Liver (tissue), 9 donors: ENCODE results near the gene RFX4. TPM values are rescaled to one million over a fixed set of nuclear protein-coding genes. Genes with fewer than 3 reads are reported as not detected.

ENCODE experiments used
- DNase-seq: peaks from one replicate; pipeline ENCODE4 v3.0.0-alpha.2; 2017; ENCODE audit warnings: low spot score
- H3K27ac ChIP-seq, 2 donors: one replicate each; pipeline ENCODE4 v1.7.0; 2013; ENCODE audit warnings: inconsistent platforms in 2 of 2, low read length in 2 of 2, control low read depth in 1 of 2, low read depth in 1 of 2, mild to moderate bottlenecking in 1 of 2
- H3K27me3 ChIP-seq, 4 donors: one replicate each; pipeline versions ENCODE4 v1.6.1 to v1.7.0; 2013; ENCODE audit warnings: low read length in 3 of 4, inconsistent platforms in 1 of 4, mild to moderate bottlenecking in 1 of 4, moderate library complexity in 1 of 4; ENCODE audit not compliant: control insufficient read depth in 4 of 4, insufficient read depth in 4 of 4
- H3K36me3 ChIP-seq, 4 donors: one replicate each; pipeline versions ENCODE4 v1.6.1 to v1.7.0; 2013; ENCODE audit warnings: low read length in 3 of 4, mild to moderate bottlenecking in 3 of 4, low read depth in 1 of 4, moderate library complexity in 1 of 4; ENCODE audit not compliant: control insufficient read depth in 4 of 4, insufficient read depth in 3 of 4
- H3K4me1 ChIP-seq, 4 donors: one replicate each; pipeline versions ENCODE4 v1.6.1 to v1.7.0; 2013; ENCODE audit warnings: low read length in 3 of 4, mild to moderate bottlenecking in 3 of 4, moderate library complexity in 1 of 4; ENCODE audit not compliant: control insufficient read depth in 4 of 4, insufficient read depth in 4 of 4
- H3K4me3 ChIP-seq, 3 donors: one replicate each; pipeline versions ENCODE4 v1.6.1 to v1.7.0; 2013; ENCODE audit warnings: low read length in 3 of 3, control low read depth in 1 of 3, low read depth in 1 of 3, mild to moderate bottlenecking in 1 of 3
- H3K9ac ChIP-seq, 2 donors: one replicate each; pipeline ENCODE4 v1.7.0; 2013; ENCODE audit warnings: low read length in 2 of 2, mild to moderate bottlenecking in 2 of 2, moderate library complexity in 2 of 2, control low read depth in 1 of 2, low read depth in 1 of 2
- H3K9me3 ChIP-seq, 4 donors: one replicate each; pipeline versions ENCODE4 v1.6.1 to v1.7.0; 2013; ENCODE audit warnings: low read length in 3 of 4; ENCODE audit not compliant: control insufficient read depth in 4 of 4
- EGR1 ChIP-seq, 2 donors: IDR thresholded peaks; 2 replicates each; pipeline ENCODE4 v1.6.1; 2016 to 2018; ENCODE audit warnings: antibody characterized with exemption in 2 of 2, low read depth in 2 of 2
- FOXA2 ChIP-seq: IDR thresholded peaks from 2 replicates; pipeline ENCODE4 v1.6.1; 2016; ENCODE audit warnings: antibody characterized with exemption
- GABPA ChIP-seq, 2 donors: IDR thresholded peaks in 1 of 2; conservative IDR thresholded peaks in 1 of 2; 2 replicates each; pipeline ENCODE4 v1.6.1; 2016; ENCODE audit warnings: antibody characterized with exemption in 2 of 2, mild to moderate bottlenecking in 1 of 2, moderate library complexity in 1 of 2
- HNF4A ChIP-seq, 2 donors: conservative IDR thresholded peaks; 2 replicates each; pipeline ENCODE4 v1.6.1; 2016; ENCODE audit warnings: antibody characterized with exemption in 2 of 2, mild to moderate bottlenecking in 2 of 2
- HNF4G ChIP-seq: IDR thresholded peaks from 2 replicates; pipeline ENCODE4 v1.6.1; 2016; ENCODE audit warnings: antibody characterized with exemption
- JUND ChIP-seq, 2 donors: IDR thresholded peaks; 2 replicates each; pipeline ENCODE4 v1.6.1; 2016; ENCODE audit warnings: antibody characterized with exemption in 2 of 2
- NR2F2 ChIP-seq: IDR thresholded peaks from 2 replicates; pipeline ENCODE4 v1.6.1; 2016; ENCODE audit warnings: antibody characterized with exemption
- RAD21 ChIP-seq, 2 donors: IDR thresholded peaks; 2 replicates each; pipeline ENCODE4 v1.6.1; 2016; ENCODE audit warnings: antibody characterized with exemption in 2 of 2, mild to moderate bottlenecking in 2 of 2
- RXRA ChIP-seq, 2 donors: IDR thresholded peaks; 2 replicates each; pipeline ENCODE4 v1.6.1; 2017 to 2018; ENCODE audit warnings: antibody characterized with exemption in 2 of 2, mild to moderate bottlenecking in 1 of 2
- SP1 ChIP-seq: IDR thresholded peaks from 2 replicates; pipeline ENCODE4 v1.6.1; 2018; ENCODE audit warnings: antibody characterized with exemption, mild to moderate bottlenecking
- TAF1 ChIP-seq: conservative IDR thresholded peaks from 2 replicates; pipeline ENCODE4 v1.6.1; 2016; ENCODE audit warnings: antibody characterized with exemption, mild to moderate bottlenecking
- YY1 ChIP-seq: IDR thresholded peaks from 2 replicates; pipeline ENCODE4 v1.6.1; 2016; ENCODE audit warnings: antibody characterized with exemption, mild to moderate bottlenecking
- WGBS: extraction: QIAGEN DNeasy Blood & Tissue Kit; methylation state at CpG from one replicate; pipeline ENCODE4 v1.1.7; 2013; 5-methylcytosine and 5-hydroxymethylcytosine counted together
- polyA plus RNA-seq, 2 donors: library from polyadenylated mRNA; stranded (reverse) in 1 of 2; unstranded in 1 of 2; fragments of 200-250 nt in 1 of 2; fragments of >200 nt in 1 of 2; fragmentation: Nextera tagmentation in 1 of 2; extraction: Ambion mirVana in 1 of 2; gene quantifications; one replicate each; pipeline versions ENCODE4 v1.2.1 to v1.2.3, GENCODE V29; 2013 to 2015
- total RNA-seq, 2 donors: library from RNA; depleted of rRNA; stranded (reverse); fragments of >200 nt; gene quantifications; one replicate each; pipeline ENCODE4 v1.2.3, GENCODE V29; 2014
- TF ChIP-seq, protein P1 (sequence below): IDR thresholded peaks from 2 replicates; pipeline ENCODE4 v1.6.1; 2016; ENCODE audit warnings: antibody characterized with exemption, mild to moderate bottlenecking
- TF ChIP-seq, protein P2 (sequence below): IDR thresholded peaks from 2 replicates; pipeline ENCODE4 v1.6.1; 2016; ENCODE audit warnings: antibody characterized with exemption
- TF ChIP-seq, protein P3 (sequence below): fragments of 150-350 bp; IDR thresholded peaks from 2 replicates; pipeline ENCODE4 v1.5.1; 2017; ENCODE audit warnings: improper control_type of control experiment, low read depth, low read length; ENCODE audit not compliant: missing input control
- TF ChIP-seq, protein P4 (sequence below): IDR thresholded peaks from 2 replicates; pipeline ENCODE4 v1.6.1; 2016; ENCODE audit warnings: antibody characterized with exemption
- TF ChIP-seq, protein P5 (sequence below): IDR thresholded peaks from 2 replicates; pipeline ENCODE4 v1.6.1; 2016; ENCODE audit warnings: antibody characterized with exemption
- donor health status: healthy.
- donor health status: healthy.
- donor health status: healthy.
- donor health status: healthy.
- donor health status: healthy.

RFX4 gene
- total and polyA plus RNA-seq, 4 donors, result not detected

DNA sequence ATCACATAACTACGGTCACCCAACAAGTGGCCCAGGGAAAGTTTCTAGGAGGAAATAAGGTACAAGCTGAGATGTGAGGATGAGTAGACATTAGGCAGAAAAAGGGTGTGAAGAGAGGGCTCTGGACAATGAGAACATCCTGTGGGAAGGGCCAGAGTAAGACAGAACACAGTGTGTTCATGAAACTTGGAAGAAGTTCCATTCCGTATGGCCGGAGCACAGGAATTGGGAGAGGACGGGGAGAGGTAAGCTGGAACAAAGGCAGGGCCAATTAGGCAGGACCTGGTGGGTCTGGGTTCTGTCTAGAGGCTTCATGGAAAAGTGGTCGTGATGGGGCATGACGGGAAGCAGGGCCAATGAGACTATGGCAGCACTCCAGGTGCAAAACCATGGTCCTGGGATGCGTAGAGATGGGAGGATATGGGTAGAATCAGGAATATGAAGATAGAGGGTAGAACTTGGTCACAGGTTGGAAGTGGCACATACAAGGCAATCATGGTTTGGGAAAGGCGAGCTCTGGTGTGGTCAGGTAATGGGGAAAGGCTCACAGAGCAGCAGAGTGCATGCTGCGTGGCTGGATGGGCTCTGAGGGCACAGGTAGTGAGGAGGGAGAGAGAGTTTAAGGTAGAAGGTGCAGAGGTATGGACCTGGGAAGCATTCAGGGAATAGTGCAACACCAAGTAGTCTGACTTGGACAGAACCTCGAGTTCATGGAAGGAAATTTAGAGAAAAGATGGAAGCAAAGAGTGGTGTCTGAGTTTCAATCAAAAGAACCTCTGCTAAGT lies 93.0 kb downstream of the RFX4 start:
- DNase-seq, result no peak
- no peak overlapping the region for H3K9ac ChIP-seq
- TF ChIP-seq, protein P1, sequence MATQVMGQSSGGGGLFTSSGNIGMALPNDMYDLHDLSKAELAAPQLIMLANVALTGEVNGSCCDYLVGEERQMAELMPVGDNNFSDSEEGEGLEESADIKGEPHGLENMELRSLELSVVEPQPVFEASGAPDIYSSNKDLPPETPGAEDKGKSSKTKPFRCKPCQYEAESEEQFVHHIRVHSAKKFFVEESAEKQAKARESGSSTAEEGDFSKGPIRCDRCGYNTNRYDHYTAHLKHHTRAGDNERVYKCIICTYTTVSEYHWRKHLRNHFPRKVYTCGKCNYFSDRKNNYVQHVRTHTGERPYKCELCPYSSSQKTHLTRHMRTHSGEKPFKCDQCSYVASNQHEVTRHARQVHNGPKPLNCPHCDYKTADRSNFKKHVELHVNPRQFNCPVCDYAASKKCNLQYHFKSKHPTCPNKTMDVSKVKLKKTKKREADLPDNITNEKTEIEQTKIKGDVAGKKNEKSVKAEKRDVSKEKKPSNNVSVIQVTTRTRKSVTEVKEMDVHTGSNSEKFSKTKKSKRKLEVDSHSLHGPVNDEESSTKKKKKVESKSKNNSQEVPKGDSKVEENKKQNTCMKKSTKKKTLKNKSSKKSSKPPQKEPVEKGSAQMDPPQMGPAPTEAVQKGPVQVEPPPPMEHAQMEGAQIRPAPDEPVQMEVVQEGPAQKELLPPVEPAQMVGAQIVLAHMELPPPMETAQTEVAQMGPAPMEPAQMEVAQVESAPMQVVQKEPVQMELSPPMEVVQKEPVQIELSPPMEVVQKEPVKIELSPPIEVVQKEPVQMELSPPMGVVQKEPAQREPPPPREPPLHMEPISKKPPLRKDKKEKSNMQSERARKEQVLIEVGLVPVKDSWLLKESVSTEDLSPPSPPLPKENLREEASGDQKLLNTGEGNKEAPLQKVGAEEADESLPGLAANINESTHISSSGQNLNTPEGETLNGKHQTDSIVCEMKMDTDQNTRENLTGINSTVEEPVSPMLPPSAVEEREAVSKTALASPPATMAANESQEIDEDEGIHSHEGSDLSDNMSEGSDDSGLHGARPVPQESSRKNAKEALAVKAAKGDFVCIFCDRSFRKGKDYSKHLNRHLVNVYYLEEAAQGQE, result no peak
- TF ChIP-seq, protein P2, sequence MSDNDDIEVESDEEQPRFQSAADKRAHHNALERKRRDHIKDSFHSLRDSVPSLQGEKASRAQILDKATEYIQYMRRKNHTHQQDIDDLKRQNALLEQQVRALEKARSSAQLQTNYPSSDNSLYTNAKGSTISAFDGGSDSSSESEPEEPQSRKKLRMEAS, result no peak
- TF ChIP-seq YY1, result no peak
- no peak for TF ChIP-seq TAF1
- TF ChIP-seq RAD21 (IDR thresholded peaks at IDR 0.05), result no peak
- TF ChIP-seq, protein P3, sequence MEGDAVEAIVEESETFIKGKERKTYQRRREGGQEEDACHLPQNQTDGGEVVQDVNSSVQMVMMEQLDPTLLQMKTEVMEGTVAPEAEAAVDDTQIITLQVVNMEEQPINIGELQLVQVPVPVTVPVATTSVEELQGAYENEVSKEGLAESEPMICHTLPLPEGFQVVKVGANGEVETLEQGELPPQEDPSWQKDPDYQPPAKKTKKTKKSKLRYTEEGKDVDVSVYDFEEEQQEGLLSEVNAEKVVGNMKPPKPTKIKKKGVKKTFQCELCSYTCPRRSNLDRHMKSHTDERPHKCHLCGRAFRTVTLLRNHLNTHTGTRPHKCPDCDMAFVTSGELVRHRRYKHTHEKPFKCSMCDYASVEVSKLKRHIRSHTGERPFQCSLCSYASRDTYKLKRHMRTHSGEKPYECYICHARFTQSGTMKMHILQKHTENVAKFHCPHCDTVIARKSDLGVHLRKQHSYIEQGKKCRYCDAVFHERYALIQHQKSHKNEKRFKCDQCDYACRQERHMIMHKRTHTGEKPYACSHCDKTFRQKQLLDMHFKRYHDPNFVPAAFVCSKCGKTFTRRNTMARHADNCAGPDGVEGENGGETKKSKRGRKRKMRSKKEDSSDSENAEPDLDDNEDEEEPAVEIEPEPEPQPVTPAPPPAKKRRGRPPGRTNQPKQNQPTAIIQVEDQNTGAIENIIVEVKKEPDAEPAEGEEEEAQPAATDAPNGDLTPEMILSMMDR, result no peak
- TF ChIP-seq RXRA (IDR thresholded peaks at IDR 0.05), result no peak
- peaks cover 0 to 2% (median 0%) of the 10 kb centered on the region in 4 donors for H3K27me3 ChIP-seq
- H3K27ac ChIP-seq, result no peak overlapping the region
- peaks cover 0 to 5% (median 0%) of the 10 kb centered on the region in 4 donors for H3K4me1 ChIP-seq
- H3K9me3 ChIP-seq, result no peaks in the 10 kb centered on the region
- no peaks in the 10 kb centered on the region for H3K36me3 ChIP-seq
- no peak overlapping the region for H3K4me3 ChIP-seq
- 93% methylated on average over 10 of the region's 10 CpGs for WGBS

DNA sequence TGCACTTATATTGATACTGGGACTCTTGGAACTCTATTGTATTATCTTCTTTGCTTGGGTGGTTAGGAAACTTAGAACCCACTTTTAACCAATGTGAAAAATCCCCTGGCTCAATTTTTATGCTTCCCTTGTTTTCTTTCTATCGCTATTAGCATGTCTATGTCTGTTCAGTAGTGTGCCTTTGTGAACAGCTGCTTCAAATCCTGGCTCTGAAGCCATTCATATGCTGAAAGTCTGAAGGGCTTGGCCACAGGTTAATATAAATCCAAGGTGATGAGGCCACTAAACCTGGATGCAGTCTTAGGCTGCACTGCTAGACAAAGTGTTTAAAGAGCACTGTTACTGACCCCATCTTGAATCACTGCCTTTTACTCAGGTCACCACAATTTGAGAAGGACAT lies 96.8 kb downstream of the RFX4 start:
- Histone ChIP-seq H3K27me3 (no peaks in the 10 kb centered on the region), H3K4me1 (peaks cover 0 to 5% (median 0%) of the 10 kb centered on the region in 4 donors), H3K27ac (no peak overlapping the region), H3K4me3 (no peak overlapping the region), H3K9me3 (no peaks in the 10 kb centered on the region), H3K9ac (no peak overlapping the region), H3K36me3 (no peaks in the 10 kb centered on the region)
- no peak for DNase-seq
- WGBS, result 87% methylated on average over 1 of the region's 1 CpG
- TF ChIP-seq RAD21 (IDR thresholded peaks at IDR 0.05) (no peak), JUND (IDR thresholded peaks at IDR 0.05) (no peak), FOXA2 (no peak), EGR1 (IDR thresholded peaks at IDR 0.05; ENCODE audit: low read depth in 2 of 2) (no peak), HNF4A (conservative IDR thresholded peaks at IDR 0.05) (no peak), NR2F2 (no peak), RXRA (IDR thresholded peaks at IDR 0.05) (no peak), GABPA (IDR thresholded peaks at IDR 0.05 in 1 of 2, conservative IDR thresholded peaks at IDR 0.05 in 1 of 2) (no peak), YY1 (no peak), HNF4G (no peak), SP1 (no peak)
- TF ChIP-seq, protein P4, sequence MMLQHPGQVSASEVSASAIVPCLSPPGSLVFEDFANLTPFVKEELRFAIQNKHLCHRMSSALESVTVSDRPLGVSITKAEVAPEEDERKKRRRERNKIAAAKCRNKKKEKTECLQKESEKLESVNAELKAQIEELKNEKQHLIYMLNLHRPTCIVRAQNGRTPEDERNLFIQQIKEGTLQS, result no peak
- TF ChIP-seq, protein P5, sequence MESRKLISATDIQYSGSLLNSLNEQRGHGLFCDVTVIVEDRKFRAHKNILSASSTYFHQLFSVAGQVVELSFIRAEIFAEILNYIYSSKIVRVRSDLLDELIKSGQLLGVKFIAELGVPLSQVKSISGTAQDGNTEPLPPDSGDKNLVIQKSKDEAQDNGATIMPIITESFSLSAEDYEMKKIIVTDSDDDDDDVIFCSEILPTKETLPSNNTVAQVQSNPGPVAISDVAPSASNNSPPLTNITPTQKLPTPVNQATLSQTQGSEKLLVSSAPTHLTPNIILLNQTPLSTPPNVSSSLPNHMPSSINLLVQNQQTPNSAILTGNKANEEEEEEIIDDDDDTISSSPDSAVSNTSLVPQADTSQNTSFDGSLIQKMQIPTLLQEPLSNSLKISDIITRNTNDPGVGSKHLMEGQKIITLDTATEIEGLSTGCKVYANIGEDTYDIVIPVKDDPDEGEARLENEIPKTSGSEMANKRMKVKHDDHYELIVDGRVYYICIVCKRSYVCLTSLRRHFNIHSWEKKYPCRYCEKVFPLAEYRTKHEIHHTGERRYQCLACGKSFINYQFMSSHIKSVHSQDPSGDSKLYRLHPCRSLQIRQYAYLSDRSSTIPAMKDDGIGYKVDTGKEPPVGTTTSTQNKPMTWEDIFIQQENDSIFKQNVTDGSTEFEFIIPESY, result no peak
- TF ChIP-seq, protein P3, result no peak
